Measurements from ENCODE around the gene ZCCHC17.

Gene ZCCHC17

DNA sequence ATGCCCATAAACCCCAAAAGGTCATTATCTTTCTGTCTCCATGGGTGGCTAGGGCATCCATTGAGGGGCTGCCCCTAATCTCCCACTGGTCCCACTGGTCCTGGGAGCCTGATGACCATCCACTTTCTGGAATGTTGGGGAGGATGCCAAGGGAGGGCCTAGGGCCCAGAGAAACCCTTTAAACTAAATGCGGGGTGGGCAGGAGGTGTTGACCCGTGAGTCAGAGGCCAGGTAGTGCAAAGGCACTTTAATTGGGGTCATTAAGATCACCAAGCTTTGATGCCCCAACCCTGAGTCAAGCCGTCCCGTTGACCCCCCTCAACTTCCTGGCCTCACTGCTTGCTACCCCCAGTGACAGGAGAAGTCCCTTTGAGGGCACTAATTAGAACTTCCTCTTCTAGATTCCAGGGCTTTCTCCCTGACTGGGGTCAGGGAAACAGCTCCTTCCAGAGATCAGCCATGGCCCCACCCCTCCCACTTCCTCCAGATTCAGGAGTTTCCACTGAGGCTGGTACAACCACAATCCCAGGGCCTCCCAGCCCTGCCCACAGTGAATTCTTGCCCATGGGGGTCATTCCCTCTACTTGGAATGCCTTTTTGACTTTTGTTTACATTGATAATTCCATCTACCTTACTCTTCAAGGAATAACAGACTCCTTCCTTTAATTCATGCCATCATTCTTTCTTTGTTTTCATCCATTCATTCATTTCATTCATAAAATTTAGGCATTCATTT is 100.7 kb downstream of the ZCCHC17 start:
- no peak for DNase-seq

DNA sequence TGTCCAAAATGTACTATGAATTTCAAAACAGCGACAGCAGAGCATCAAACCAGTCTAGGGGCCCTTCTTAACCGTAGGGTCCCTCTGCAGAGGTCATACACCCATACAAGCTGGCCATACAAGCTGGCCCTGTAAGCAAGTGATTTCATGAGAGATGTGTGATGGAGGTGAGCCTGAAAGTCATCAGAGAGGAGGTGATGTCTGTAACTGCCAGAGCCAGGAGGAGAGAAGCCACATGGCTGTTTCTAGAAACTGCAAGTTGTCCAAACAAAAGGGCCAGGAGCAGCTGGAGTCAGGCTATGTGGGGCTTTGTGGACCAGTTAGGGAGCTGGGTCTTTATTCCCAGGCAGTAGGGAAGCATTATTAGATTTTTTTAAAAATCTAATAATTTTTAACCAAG is 101.4 kb downstream of the ZCCHC17 start:
- DNase-seq, result no peak

DNA sequence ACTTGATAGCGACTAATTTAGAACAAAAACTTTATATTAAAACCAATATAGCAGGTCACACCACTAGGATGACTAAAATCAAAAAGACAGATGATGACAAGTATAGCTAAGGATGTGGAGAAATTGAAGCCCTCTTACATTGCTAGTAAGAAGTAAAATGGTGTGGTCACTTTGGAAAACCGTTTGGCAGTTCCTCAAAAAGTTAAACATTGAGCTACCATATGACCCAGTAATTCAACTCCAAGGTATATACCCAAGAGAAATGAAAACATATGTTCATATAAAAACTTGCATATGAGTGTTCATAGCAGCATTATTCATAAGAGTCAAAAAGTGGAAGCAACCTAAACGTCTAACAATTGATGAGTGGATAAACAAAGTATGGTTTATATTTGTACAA is 103.1 kb downstream of the ZCCHC17 start:
- DNase-seq, result no peak

DNA sequence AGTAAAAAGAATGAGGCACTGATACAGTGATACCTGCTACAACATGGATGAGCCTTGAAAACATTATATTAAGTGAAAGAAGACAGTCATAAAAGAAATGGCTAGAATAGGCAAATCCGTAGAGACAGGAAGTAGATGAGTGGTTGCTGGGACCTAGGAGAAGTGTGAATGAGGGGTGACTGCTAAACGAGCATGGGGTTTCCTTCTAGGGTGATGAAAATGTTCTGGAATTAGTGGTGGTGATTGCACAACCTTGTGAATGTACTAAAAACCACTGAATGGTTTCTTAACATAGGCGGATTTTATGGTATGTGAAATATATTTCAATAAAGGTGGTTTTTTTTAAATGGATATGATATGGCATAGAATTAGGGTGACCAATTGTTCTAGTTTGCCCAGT is 103.6 kb downstream of the ZCCHC17 start:
- DNase-seq, result no peak

DNA sequence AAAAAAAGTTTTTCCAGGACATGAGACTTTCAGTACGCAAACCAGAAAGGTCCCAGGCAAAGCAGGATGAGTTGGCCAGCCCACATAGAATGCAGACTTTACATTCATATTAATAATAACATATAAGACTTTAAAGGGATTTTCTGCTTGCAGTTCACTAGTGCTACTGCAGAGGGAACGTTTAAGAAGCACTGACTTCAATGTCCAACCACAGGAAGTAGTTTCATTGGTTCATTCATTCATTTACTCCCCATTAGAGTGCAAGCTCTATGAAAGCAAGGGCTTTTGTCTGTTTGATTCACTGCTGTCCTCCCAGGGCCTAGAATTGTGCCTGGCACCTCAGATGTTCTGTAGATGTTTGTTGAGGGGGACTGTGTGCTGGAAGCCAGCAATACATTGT is 104.4 kb downstream of the ZCCHC17 start:
- DNase-seq, result no peak

DNA sequence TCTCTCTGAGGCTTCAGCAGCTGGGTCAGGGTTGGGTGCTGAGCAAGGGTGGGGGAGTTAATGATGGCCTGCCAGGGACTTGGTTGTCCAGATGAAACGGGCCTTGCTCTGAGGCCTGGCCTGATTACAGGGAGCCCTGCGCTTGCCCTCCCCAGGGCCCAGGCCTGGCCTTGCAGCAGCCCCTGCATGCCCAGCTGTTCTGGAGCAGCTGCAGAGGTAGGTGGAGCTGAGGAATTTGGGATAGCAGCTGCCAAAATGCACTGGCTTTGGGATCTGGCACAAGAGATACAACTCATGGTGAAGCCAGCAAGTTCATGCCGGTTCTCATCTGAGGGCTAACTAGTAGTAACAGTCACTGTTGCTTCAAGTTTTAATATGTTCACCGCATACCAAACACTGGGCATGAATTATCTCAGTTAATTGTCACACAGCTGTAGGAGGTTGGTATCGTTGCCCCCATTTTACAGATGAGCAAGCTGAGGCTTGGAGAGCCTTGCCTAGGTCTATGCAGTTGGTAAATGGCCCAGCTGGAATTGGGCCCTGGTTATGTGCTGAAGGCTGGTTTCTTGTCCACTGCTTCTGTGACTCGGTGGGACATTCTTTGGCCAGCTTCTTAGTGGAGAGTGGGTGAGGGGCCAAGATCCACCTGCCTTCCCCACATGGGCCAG is 108.9 kb downstream of the ZCCHC17 start:
- DNase-seq, result no peak

DNA sequence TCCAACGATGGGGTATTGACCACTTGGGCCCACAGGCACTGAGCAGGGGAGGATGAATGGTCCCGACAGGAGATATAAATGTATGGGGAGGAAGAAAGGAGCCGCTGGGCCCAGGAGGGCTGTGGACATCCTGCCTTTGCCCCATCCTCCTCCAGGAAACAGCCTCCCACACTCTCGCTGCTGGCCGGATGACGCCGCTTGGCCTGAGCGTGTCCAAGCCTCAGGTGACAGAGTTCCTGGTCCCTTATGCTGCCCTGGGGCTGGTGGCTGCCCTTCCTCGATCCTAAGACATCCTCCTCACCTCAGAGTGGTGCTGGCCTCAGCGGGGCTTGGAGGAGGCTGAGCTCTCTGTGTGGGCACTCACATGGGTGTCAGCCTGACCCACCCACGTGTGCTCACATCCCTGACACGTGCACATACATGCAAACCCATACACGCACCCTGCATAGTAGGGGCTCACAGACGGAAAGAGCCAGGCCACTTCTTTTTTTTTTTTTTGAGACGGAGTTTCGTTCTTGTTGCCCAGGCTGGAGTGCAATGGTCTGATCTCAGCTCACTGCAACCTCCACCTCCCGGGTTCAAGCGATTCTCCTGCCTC is 110.3 kb downstream of the ZCCHC17 start:
- DNase-seq, result no peak

DNA sequence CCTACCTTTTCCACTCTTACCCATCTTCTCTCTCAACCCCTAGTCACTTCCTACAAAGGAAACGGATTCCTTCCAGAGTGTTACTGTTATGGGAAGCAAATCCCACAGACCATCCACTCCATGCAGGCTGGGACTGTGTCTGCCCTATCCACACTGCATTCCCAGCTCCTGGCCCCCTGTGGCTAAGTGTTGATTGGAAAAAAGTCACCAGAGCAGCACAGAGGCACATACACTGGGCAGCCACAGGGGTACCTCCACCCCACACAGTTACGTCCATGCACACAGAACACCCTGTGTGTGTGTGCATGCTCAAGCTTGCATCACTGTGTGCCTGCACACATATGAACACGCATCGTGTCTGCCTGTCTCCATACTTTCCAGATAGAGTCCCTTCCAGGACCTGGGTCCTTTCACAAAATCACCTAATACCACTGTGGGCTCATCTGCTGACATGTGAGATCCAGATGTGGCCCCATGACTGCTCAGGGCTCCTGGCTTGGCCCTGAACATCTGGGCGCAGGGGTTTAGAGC is 112.0 kb downstream of the ZCCHC17 start:
- no peak for DNase-seq

DNA sequence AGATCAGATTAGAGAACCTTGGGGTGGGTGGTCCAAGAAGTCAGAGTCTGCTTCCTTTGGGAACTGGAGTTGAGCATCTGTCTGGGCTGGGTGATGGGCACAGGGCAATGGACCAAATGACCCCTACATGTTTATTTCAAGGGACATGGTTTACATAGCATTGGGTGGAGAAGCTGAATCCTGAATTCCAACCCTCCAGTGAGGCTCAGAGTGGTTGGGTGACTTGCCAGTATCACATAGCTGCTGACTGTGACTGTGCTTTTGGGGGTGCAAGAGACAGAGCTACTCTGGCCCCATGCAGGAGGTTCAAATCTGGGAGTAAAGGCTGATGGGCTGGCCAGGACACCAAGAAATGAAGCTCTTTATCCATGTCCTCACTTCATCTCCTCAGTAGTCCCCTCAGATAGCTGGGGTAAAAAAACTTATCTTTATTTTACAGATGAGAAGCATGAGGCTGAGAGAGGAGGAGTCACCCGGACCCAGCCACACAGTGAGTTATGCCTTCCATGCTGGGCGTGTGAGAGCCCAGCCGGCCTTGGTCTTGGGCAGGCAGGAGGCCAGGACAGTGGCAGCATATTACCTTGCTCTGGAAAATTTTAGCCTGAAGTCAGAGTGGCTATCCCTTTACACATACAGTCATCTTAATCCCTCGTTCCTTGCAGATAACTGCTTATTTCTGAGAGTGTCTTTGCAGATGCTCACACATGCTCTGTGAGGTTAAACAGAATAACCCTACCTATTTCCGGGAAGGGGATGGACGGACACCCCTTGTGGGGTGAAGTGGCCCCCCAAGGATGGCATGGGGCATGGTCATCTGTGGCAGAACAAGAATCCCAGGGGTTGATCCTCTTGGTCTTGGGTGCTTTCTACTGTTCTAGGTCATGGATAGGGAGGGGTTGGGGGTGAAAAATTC is 113.4 kb downstream of the ZCCHC17 start:
- DNase-seq, result no peak

DNA sequence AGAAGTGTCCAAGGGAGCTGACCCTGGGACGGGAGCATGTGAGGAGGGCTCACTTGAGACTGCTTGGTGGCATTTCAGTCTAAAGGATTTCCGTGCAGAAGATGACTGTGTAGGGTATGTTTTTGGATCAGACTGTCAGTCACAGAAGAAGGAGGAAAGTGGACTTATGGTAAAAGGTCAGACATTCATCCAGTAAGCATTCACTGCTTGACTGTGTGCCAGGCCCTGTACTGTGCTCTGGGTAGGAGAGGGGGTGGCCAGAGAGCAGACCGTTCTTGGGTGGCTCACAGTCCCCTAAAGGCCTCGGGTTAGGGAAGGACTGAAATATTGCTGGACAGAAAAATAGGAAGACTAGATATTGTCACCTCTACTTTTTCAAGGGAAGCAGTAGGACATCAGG is 114.0 kb downstream of the ZCCHC17 start:
- DNase-seq, result no peak

DNA sequence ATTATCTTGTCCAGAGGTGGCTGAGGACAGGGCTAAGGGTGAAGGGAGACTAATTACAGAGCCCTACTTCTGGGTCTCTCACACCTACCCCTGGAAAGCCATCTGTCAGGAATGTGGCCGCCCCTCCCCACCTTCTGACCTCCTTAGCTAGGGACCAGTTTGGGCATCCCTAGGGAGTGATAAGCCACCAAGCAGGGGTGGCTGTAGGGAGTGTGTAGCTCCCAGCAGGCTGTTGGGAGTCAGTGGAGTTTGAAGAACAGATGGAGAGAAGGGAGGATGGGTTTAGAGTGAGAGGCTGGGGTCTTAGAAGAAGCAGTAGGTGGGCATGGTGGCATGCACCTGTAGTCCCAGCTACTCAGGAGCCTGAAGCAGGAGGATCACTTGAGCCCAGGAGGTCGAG is 115.4 kb downstream of the ZCCHC17 start:
- DNase-seq, result no peak

DNA sequence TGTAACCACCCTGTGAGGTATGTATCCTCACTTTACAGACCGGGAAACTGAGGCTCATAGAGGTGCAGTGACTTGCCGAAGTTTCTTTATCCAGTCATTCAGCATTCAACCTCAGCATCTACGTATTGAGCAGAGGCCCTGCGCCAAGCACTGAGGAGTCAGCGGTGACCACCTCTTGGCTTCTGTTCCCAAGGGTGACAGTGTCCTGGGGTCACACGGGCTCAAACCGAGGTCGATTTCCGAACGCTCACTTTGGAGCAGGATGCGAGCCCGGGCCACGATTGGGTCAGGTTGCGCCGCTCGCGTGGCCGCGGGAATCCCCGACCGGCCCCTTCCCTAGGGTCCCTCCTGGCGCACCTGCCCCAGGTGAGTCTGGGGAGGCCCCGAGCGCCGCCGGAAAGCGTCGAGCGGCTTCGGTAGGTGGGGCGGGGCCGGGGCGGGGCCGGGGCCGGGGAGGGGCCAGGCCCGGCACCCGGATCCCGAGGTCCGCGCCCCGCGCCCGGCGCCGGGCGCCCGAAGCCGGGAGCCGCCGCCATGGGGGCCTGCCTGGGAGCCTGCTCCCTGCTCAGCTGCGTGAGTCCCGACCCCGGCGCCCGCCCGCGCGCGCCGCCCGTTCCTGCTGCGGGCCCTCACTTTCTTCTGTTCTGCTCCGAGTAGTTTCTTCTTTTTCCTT is 116.0 kb downstream of the ZCCHC17 start, which contains the start of gene SERINC2:
TSS of gene SERINC2 (plus strand) at position 482 of the 673 bp plus-strand sequence. CDS start at position 535, 53 bp downstream.
- peak; percentile 63 to 67 for DNase-seq

DNA sequence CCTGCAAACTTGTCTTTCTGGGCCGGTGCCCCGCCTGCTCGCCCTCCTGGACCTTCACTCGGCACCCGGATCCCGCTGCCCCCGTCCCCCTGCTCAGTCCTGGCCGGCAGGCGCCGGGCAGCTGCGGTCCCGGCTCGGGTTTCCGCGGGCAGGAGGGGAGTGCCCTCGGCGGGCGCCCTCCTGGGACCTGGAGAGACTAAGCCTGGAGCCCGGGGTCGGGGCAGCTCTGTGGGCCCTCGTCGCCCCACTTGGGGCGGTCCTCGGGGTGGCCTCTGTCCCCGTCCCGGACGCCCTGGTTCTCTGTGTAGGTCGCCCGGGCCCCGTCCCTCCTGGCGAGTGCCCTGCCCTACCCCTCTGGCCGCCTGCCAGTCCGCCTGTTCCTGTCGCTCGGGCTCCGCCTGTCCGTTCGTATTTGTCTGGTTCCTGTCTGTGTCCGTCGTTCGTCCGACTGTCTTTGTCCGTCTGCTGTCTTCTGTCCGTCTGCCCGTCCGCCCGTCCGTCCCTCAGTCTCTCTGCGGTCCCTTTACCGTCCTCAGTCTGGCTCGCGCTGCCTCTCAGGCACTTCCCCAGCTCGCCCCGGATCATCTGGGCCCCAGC is 116.7 kb downstream of the ZCCHC17 start:
- peak; percentile 33 to 56 for DNase-seq
